ENCODE results near the gene AUTS2.
A peak's percentile ranks its signal among the peaks of the same experiment; 100 is the strongest.

The AUTS2 gene

GRCh38 chr7:69911337-69911736, 313.1 kb downstream of the AUTS2 start:
- TF ChIP-seq BCL11A (tag by site-specific recombination; IDR thresholded peaks at IDR 0.05; ENCODE audit: low read depth) (no peak), SCRT1 (tag by site-specific recombination; IDR thresholded peaks at IDR 0.05; ENCODE audit: borderline replicate concordance) (peak; percentile 80), TRIM28 (IDR thresholded peaks at IDR 0.05; ENCODE audit: borderline replicate concordance, low read length) (peak; percentile 88; the same call in 1 of the 2 replicates), SCRT2 (tag by site-specific recombination; IDR thresholded peaks at IDR 0.05) (peak; percentile 60; the same call in 1 of the 2 replicates), SETDB1 (IDR thresholded peaks at IDR 0.05; ENCODE audit: insufficient read length, low read length) (peak; percentile 81)
- TF ChIP-seq, protein P1, sequence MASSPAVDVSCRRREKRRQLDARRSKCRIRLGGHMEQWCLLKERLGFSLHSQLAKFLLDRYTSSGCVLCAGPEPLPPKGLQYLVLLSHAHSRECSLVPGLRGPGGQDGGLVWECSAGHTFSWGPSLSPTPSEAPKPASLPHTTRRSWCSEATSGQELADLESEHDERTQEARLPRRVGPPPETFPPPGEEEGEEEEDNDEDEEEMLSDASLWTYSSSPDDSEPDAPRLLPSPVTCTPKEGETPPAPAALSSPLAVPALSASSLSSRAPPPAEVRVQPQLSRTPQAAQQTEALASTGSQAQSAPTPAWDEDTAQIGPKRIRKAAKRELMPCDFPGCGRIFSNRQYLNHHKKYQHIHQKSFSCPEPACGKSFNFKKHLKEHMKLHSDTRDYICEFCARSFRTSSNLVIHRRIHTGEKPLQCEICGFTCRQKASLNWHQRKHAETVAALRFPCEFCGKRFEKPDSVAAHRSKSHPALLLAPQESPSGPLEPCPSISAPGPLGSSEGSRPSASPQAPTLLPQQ (tag by site-specific recombination; IDR thresholded peaks at IDR 0.05): no peak
- ChIA-PET POLR2A (no interaction called here), CTCF (no interaction called here)
- Histone ChIP-seq H3K27ac (ENCODE audit: extremely low read depth, low read depth, low read length) (no peak overlapping the region), H3K4me3 (ENCODE audit: low read depth, low read length) (no peak overlapping the region), H3K4me1 (ENCODE audit: control insufficient read depth, insufficient read depth, low read length) (peaks cover 21% of the 10 kb centered on the region), H3K36me3 (ENCODE audit: control insufficient read depth in 2 of 2, insufficient read depth in 1 of 2, low read length in 2 of 2) (no peaks in the 10 kb centered on the region), H3K9me3 (ENCODE audit: control insufficient read depth, insufficient read depth, low read depth, low read length) (no peaks in the 10 kb centered on the region)

DNA sequence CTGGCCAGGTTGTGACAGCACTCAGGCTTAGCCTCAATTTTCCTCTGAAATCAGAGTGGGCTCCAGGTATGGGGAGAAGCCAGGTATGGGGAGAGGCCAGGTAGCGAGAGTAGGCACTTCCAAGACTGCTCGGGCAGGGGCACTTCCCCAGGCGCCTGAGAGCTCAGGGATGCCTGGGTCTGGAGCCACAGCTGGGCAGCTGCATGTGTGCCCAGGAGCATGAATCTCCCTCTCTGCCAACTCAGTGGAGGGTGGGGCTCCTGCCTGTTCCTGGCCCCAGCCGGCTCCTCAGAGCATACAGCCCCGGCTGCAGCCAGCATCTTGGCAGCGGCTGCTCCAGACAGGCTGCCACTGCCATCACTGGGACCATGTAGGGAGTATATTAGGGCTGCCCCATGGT, 313.9 kb downstream of the AUTS2 start:
- TF ChIP-seq ZNF561 (tag by site-specific recombination; IDR thresholded peaks at IDR 0.05; ENCODE audit: borderline replicate concordance) (no peak), ZNF37A (tag by site-specific recombination; IDR thresholded peaks at IDR 0.05) (no peak), KLF8 (tag by site-specific recombination; IDR thresholded peaks at IDR 0.05) (no peak)
- ChIA-PET POLR2A (no interaction called here), CTCF (no interaction called here)
- Histone ChIP-seq H3K4me1 (ENCODE audit: control insufficient read depth, insufficient read depth, low read length) (peaks cover 14% of the 10 kb centered on the region), H3K4me3 (ENCODE audit: low read depth, low read length) (no peak overlapping the region), H3K9me3 (ENCODE audit: control insufficient read depth, insufficient read depth, low read depth, low read length) (no peaks in the 10 kb centered on the region), H3K27ac (ENCODE audit: extremely low read depth, low read depth, low read length) (no peak overlapping the region), H3K36me3 (ENCODE audit: control insufficient read depth in 2 of 2, insufficient read depth in 1 of 2, low read length in 2 of 2) (no peaks in the 10 kb centered on the region)

DNA sequence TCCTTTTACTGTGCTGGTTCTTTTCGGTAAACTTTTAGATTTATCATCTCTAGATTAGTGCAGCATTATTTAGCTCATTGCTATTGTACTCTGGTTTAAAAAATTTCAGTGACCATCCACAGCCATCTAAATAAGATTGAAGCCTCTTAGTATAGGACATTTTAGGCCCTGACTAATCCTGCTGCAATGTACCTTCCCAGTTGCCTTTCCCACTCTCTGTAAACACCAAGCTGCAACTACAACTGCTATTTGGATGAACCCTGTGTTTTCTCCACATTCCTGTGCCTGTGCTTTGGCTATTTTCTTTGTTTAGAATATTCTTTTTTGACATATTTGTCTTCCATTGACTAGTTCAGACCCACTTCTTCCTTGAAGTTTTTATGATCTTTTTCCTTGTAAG, 314.6 kb downstream of the AUTS2 start:
- POLR2A ChIA-PET: interaction anchor here (0.6 kb wide), 1 partner anchor 13 kb away, joined by 3 read pairs; no protein-coding TSS in a partner anchor
- CTCF ChIA-PET: no interaction called here
- no peaks in the 10 kb centered on the region for H3K36me3 ChIP-seq (ENCODE audit: control insufficient read depth in 2 of 2, insufficient read depth in 1 of 2, low read length in 2 of 2)
- no peaks in the 10 kb centered on the region for H3K9me3 ChIP-seq (ENCODE audit: control insufficient read depth, insufficient read depth, low read depth, low read length)
- H3K4me3 ChIP-seq (ENCODE audit: low read depth, low read length): no peak overlapping the region
- TF ChIP-seq ZNF112 (tag by site-specific recombination; IDR thresholded peaks at IDR 0.05) (no peak), KLF8 (tag by site-specific recombination; IDR thresholded peaks at IDR 0.05) (no peak), ZNF596 (tag by site-specific recombination; IDR thresholded peaks at IDR 0.05) (no peak), ZNF558 (tag by site-specific recombination; IDR thresholded peaks at IDR 0.05) (no peak), ZNF792 (tag by site-specific recombination; IDR thresholded peaks at IDR 0.05) (no peak), YY2 (tag by site-specific recombination; IDR thresholded peaks at IDR 0.05) (no peak), ZNF398 (tag by site-specific recombination; IDR thresholded peaks at IDR 0.05) (no peak), SETDB1 (IDR thresholded peaks at IDR 0.05; ENCODE audit: insufficient read length, low read length) (no peak), ZNF521 (tag by site-specific recombination; IDR thresholded peaks at IDR 0.05) (no peak), ZNF777 (tag by site-specific recombination; IDR thresholded peaks at IDR 0.05; ENCODE audit: borderline replicate concordance) (no peak), REPIN1 (tag by site-specific recombination; IDR thresholded peaks at IDR 0.05; ENCODE audit: low read depth) (no peak), ZNF341 (tag by site-specific recombination; IDR thresholded peaks at IDR 0.05; ENCODE audit: low read depth) (no peak), YY1 (tag by site-specific recombination; IDR thresholded peaks at IDR 0.05) (no peak), ZBTB17 (tag by site-specific recombination; IDR thresholded peaks at IDR 0.05) (no peak)
- TF ChIP-seq, protein P2, sequence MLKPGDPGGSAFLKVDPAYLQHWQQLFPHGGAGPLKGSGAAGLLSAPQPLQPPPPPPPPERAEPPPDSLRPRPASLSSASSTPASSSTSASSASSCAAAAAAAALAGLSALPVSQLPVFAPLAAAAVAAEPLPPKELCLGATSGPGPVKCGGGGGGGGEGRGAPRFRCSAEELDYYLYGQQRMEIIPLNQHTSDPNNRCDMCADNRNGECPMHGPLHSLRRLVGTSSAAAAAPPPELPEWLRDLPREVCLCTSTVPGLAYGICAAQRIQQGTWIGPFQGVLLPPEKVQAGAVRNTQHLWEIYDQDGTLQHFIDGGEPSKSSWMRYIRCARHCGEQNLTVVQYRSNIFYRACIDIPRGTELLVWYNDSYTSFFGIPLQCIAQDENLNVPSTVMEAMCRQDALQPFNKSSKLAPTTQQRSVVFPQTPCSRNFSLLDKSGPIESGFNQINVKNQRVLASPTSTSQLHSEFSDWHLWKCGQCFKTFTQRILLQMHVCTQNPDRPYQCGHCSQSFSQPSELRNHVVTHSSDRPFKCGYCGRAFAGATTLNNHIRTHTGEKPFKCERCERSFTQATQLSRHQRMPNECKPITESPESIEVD (tag by site-specific recombination; IDR thresholded peaks at IDR 0.05): no peak
- H3K27ac ChIP-seq (ENCODE audit: extremely low read depth, low read depth, low read length): no peak overlapping the region
- peaks cover 8% of the 10 kb centered on the region for H3K4me1 ChIP-seq (ENCODE audit: control insufficient read depth, insufficient read depth, low read length)
